ENCODE results near the gene DNAJB12. TPM values are rescaled to one million over a fixed set of nuclear protein-coding genes. Genes with fewer than 3 reads are reported as not detected.

Gene DNAJB12
- total RNA-seq, 3 donors from 2014 or later (not counting 1 experiment from before 2014, with no cell fraction given): 47.3 to 54.2 (median 48.7) TPM

DNA sequence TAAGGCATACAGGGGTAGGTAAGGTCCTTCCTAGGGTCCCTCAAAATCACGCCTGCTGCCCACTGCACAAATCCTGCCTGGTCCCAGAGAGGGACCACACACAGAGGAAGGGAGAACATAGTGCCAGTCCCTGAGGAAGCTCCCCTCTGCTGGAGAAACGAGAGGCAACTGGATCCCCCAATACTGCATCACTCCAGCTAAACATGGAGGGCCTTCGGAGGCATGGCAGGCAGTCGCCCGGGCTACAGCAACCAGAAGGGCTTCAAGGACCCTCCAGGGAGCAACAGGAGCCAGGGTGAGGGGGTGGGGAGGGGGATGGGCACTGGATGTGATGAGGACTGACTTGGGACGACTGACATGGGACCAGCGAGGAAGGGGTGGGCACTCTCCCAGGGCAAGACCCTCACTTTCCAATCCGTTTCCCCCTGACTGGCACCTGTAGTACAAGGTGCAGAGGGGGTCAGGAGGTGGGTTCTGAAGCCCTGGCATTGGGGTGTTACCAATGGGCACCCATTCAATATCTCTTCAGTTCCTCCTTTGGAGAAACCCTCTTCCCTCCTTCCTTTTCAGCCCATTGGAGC is 59.3 kb downstream of the DNAJB12 start:
- Histone ChIP-seq H3K27me3 (ENCODE audit: control insufficient read depth, insufficient read depth, low read length) (no peaks in the 10 kb centered on the region), H3K36me3 (ENCODE audit: control insufficient read depth, insufficient read depth, low read length) (no peaks in the 10 kb centered on the region), H3K4me1 (ENCODE audit: control insufficient read depth, insufficient read depth, low read length) (peaks cover 45% of the 10 kb centered on the region), H3K4me3 (ENCODE audit: low read length) (no peak overlapping the region), H3K27ac (ENCODE audit: low read length) (no peak overlapping the region), H3K9me3 (ENCODE audit: control insufficient read depth, insufficient read depth, low read length) (no peaks in the 10 kb centered on the region)
- H3K27ac Mint-ChIP-seq: peak overlapping the region; percentile 81 to 99
- H3K4me3 Mint-ChIP-seq: peak overlapping the region; percentile 62
- no peaks in the 10 kb centered on the region for H3K36me3 Mint-ChIP-seq
- no peak for ATAC-seq
- H3K9me3 Mint-ChIP-seq: no peaks in the 10 kb centered on the region
- H3K27me3 Mint-ChIP-seq (ENCODE audit: low read depth in 2 of 2): no peaks in the 10 kb centered on the region
- TF ChIP-seq CTCF (IDR thresholded peaks at IDR 0.05): no peak
- peaks cover 31 to 58% of the 10 kb centered on the region in 2 donors for H3K4me1 Mint-ChIP-seq
- no peak for DNase-seq
- WGBS (ENCODE audit: insufficient coverage): 87% methylated on average over 8 of the region's 8 CpGs
- intact Hi-C loops (cut with micrococcal nuclease): no loop called here

- no peak overlapping the region for H3K27ac ChIP-seq (ENCODE audit: low read length)
- no peak overlapping the region for H3K4me3 ChIP-seq (ENCODE audit: low read length)
- H3K36me3 ChIP-seq (ENCODE audit: control insufficient read depth, insufficient read depth, low read length): no peaks in the 10 kb centered on the region
- Mint-ChIP-seq H3K9me3 (no peaks in the 10 kb centered on the region), H3K4me1 (peaks cover 20 to 44% of the 10 kb centered on the region in 2 donors), H3K4me3 (no peak overlapping the region), H3K36me3 (no peaks in the 10 kb centered on the region), H3K27me3 (ENCODE audit: low read depth in 2 of 2) (no peaks in the 10 kb centered on the region), H3K27ac (peak overlapping the region; percentile 68 to 73)
- 80% methylated on average over 6 of the region's 6 CpGs for WGBS (ENCODE audit: insufficient coverage)
- DNase-seq (no peak), ATAC-seq (no peak)
- H3K27me3 ChIP-seq (ENCODE audit: control insufficient read depth, insufficient read depth, low read length): no peaks in the 10 kb centered on the region
- no peaks in the 10 kb centered on the region for H3K9me3 ChIP-seq (ENCODE audit: control insufficient read depth, insufficient read depth, low read length)
- peaks cover 27% of the 10 kb centered on the region for H3K4me1 ChIP-seq (ENCODE audit: control insufficient read depth, insufficient read depth, low read length)
- intact Hi-C loops (cut with micrococcal nuclease): no loop called here
- TF ChIP-seq CTCF (IDR thresholded peaks at IDR 0.05): no peak
Measured at GRCh38 chr10:72292223-72292691, 62.5 kb downstream of the DNAJB12 start.

GRCh38 chr10:72291019-72291532 is 63.6 kb downstream of the DNAJB12 start:
- Mint-ChIP-seq H3K27me3 (ENCODE audit: low read depth in 2 of 2) (no peaks in the 10 kb centered on the region), H3K9me3 (no peaks in the 10 kb centered on the region), H3K27ac (peak overlapping the region in 1 of 2 donors; percentile 68), H3K4me1 (peaks cover 22 to 51% of the 10 kb centered on the region in 2 donors), H3K4me3 (no peak overlapping the region), H3K36me3 (no peaks in the 10 kb centered on the region)
- ATAC-seq (no peak), DNase-seq (peak in 1 of 2 donors; percentile 74)
- TF ChIP-seq CTCF (IDR thresholded peaks at IDR 0.05): no peak
- H3K36me3 ChIP-seq (ENCODE audit: control insufficient read depth, insufficient read depth, low read length): no peaks in the 10 kb centered on the region
- WGBS (ENCODE audit: insufficient coverage): 85% methylated on average over 4 of the region's 4 CpGs
- no peak overlapping the region for H3K4me3 ChIP-seq (ENCODE audit: low read length)
- intact Hi-C loops (cut with micrococcal nuclease): no loop called here
- no peaks in the 10 kb centered on the region for H3K9me3 ChIP-seq (ENCODE audit: control insufficient read depth, insufficient read depth, low read length)
- H3K27me3 ChIP-seq (ENCODE audit: control insufficient read depth, insufficient read depth, low read length): no peaks in the 10 kb centered on the region
- H3K4me1 ChIP-seq (ENCODE audit: control insufficient read depth, insufficient read depth, low read length): peaks cover 18% of the 10 kb centered on the region
- H3K27ac ChIP-seq (ENCODE audit: low read length): no peak overlapping the region
